Astrocyte of the spinal cord (primary cell): ENCODE data around the gene TRDMT1.

ENCODE experiments used
- DNase-seq: peaks from one replicate; pipeline ENCODE4 v3.0.0; 2011; ENCODE audit warnings: low read depth, low spot score
- H3K4me3 ChIP-seq: 2 replicates; pipeline ENCODE4 v1.5.1; 2011; ENCODE audit warnings: low read depth, mild to moderate bottlenecking, low read length, moderate library complexity
- in situ Hi-C: cut with HindIII; loops from 2 replicates; pipeline ENCODE4 v1.10.0; 2017; ENCODE audit warnings: low sequenced_read_pairs
- TF ChIP-seq, protein P1 (sequence below): IDR thresholded peaks from 2 replicates; pipeline ENCODE4 v1.5.1; 2012; ENCODE audit warnings: low read depth, mild to moderate bottlenecking, low read length, inconsistent platforms

The TRDMT1 gene

DNA sequence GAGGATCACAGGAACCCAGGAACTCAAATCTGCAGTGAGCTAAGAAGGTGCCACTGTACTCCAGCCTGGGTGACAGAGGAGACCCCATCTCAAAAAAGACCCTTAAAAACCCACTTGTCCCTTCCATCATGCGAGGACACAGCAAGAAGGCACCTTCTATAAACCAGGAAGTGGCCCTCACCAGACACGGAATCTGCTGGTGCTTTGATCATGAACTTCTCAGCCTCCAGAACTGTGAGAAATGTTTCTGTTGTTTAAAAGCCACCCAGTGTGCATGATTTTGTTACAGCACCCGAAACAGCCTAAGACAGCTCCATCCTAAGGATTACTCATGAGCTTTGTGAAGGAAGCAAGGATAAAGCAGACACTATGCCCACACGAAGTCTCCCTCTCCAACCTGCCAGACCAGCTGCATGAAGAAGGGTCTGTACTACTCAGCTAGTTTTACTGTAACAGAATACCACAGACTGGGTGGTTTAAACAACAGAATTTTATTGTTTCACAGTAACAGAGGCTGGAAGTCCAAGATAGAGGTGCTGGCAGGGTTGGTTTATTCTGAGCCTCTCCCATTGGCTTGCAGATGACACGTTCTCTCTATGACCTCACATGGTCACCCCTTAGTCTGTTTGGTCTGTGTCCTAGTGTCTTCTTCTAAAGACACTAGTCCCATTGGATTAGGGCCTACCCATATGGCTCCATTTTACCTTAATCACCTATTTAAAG lies 40.3 kb upstream of the TRDMT1 start:
- DNase-seq, result no peak
- in situ Hi-C loops, result loop anchor here (25.0 kb wide), 1 partner anchor 379 kb away; no protein-coding TSS in a partner anchor
- TF ChIP-seq, protein P1, sequence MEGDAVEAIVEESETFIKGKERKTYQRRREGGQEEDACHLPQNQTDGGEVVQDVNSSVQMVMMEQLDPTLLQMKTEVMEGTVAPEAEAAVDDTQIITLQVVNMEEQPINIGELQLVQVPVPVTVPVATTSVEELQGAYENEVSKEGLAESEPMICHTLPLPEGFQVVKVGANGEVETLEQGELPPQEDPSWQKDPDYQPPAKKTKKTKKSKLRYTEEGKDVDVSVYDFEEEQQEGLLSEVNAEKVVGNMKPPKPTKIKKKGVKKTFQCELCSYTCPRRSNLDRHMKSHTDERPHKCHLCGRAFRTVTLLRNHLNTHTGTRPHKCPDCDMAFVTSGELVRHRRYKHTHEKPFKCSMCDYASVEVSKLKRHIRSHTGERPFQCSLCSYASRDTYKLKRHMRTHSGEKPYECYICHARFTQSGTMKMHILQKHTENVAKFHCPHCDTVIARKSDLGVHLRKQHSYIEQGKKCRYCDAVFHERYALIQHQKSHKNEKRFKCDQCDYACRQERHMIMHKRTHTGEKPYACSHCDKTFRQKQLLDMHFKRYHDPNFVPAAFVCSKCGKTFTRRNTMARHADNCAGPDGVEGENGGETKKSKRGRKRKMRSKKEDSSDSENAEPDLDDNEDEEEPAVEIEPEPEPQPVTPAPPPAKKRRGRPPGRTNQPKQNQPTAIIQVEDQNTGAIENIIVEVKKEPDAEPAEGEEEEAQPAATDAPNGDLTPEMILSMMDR, result no peak
- H3K4me3 ChIP-seq, result no peak overlapping the region

DNA sequence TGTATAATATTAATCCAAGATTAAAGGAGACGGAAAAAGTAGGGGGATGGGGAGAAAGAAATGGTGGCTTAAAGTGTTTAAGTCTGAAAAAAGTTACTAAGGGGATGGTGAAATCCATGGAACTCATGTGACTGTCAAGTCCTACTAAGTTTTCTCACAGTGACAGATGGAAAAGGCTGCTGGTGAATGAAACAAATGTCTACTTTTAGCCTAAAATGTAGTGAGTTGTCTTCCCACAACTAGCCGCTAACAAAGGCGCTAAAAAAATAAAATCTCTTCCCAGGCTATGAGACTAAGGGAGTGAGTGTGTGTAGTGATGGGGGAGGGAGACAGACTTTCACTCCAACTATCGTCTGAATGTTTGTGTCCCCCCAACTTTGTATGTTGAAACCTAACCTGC lies 39.1 kb upstream of the TRDMT1 start:
- H3K4me3 ChIP-seq, result no peak overlapping the region
- TF ChIP-seq, protein P1, result no peak
- DNase-seq, result no peak
- in situ Hi-C loops, result loop anchor here (25.0 kb wide), 1 partner anchor 378 kb away; no protein-coding TSS in a partner anchor

DNA sequence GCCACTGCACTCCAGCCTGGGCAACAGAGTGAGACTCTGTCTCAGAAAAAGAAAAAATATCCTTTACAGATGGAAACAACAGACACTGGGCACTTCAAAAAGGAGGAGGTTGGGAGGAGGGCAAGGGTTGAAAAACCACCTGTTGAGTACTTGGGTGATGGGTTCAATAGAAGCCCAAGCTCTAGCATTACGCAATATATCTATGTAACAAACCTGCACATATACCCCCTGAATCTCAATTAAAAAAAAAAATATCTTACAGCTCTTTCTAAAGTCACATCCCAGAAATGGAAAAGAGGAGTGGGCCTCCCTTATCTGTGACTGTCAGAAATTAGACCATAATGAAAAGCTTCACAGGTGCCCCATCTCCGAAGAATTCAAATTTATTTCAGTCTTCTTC lies 38.6 kb upstream of the TRDMT1 start:
- H3K4me3 ChIP-seq, result no peak overlapping the region
- TF ChIP-seq, protein P1, result no peak
- in situ Hi-C loops, result loop anchor here (25.0 kb wide), 1 partner anchor 378 kb away; no protein-coding TSS in a partner anchor
- DNase-seq, result no peak

DNA sequence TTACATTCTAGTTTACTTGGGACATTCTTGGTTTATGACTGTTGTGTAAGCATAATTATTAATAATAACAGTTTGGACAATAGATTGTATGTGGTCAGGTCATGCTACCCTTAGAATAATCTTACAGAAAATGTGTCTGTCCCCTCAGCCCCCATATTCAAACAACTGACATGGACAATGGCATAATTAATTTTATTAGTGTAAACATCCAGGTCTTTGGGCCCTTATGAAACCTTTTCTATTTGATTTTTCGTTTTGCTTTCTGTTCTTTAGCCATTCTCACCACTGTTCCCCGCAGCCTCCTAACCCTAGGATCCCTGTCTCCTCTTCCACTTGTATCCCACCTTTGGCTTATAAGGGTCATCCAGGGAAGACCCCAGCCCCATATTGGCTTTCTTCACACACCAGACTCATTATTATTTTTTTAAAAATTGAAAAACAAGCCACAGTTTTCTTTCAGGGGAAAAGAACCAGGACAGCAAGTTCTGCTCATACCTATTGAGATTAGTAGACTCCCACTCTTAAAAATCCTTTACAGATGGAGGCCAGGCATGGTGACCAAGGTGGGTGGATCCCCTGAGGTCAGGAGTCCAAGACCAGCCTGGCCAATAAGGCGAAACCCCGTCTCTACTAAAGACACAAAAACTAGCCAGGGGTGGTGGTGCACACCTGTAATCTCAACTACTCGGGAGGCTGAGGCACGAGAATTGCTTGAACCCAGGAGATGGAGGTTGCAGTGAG lies 38.0 kb upstream of the TRDMT1 start:
- in situ Hi-C loops, result loop anchor here (25.0 kb wide), 1 partner anchor 377 kb away; no protein-coding TSS in a partner anchor
- TF ChIP-seq, protein P1, result no peak
- DNase-seq, result no peak
- no peak overlapping the region for H3K4me3 ChIP-seq

- TF ChIP-seq, protein P1, result no peak
- in situ Hi-C loops, result loop anchor here (25.0 kb wide), 1 partner anchor 376 kb away; no protein-coding TSS in a partner anchor
- DNase-seq, result peak; percentile 92
Measured at GRCh38 chr10:17238445-17239291, 37.2 kb upstream of the TRDMT1 start.

GRCh38 chr10:17237915-17238444 lies 36.5 kb upstream of the TRDMT1 start:
- DNase-seq, result no peak
- no peak overlapping the region for H3K4me3 ChIP-seq
- TF ChIP-seq, protein P1, result no peak
- in situ Hi-C loops, result loop anchor here (25.0 kb wide), 1 partner anchor 376 kb away; no protein-coding TSS in a partner anchor

More at GRCh38 chr10:17238445-17239291, 37.2 kb upstream of the TRDMT1 start:
- no peak overlapping the region for H3K4me3 ChIP-seq
